ENCODE results near the gene MRPL52. TPM values are rescaled to one million over a fixed set of nuclear protein-coding genes. Genes with fewer than 3 reads are reported as not detected.

Gene MRPL52
- total RNA-seq, 1 donor from 2014 or later, result 28.1 TPM

GRCh38 chr14:22821193-22822015 is 8.3 kb upstream of the MRPL52 start:
- Mint-ChIP-seq H3K36me3 (no peaks in the 10 kb centered on the region), H3K4me3 (peak overlapping the region; percentile 11), H3K9me3 (no peaks in the 10 kb centered on the region), H3K27me3 (ENCODE audit: insufficient read depth, low read depth) (peaks cover 13% of the 10 kb centered on the region), H3K27ac (no peak overlapping the region), H3K4me1 (peaks cover 48% of the 10 kb centered on the region)
- TF ChIP-seq EZH2 (IDR thresholded peaks at IDR 0.05), result peak; percentile 56
- TF ChIP-seq EZH2phosphoT487 (IDR thresholded peaks at IDR 0.05), result peak; percentile 6
- TF ChIP-seq, protein P1, sequence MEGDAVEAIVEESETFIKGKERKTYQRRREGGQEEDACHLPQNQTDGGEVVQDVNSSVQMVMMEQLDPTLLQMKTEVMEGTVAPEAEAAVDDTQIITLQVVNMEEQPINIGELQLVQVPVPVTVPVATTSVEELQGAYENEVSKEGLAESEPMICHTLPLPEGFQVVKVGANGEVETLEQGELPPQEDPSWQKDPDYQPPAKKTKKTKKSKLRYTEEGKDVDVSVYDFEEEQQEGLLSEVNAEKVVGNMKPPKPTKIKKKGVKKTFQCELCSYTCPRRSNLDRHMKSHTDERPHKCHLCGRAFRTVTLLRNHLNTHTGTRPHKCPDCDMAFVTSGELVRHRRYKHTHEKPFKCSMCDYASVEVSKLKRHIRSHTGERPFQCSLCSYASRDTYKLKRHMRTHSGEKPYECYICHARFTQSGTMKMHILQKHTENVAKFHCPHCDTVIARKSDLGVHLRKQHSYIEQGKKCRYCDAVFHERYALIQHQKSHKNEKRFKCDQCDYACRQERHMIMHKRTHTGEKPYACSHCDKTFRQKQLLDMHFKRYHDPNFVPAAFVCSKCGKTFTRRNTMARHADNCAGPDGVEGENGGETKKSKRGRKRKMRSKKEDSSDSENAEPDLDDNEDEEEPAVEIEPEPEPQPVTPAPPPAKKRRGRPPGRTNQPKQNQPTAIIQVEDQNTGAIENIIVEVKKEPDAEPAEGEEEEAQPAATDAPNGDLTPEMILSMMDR (IDR thresholded peaks at IDR 0.05), result no peak
- H3K79me2 ChIP-seq (ENCODE audit: low read depth), result no peaks in the 10 kb centered on the region
- no peaks in the 10 kb centered on the region for H4K20me1 ChIP-seq (ENCODE audit: low read depth)
- H3F3A ChIP-seq (ENCODE audit: low read depth), result peaks cover 51% of the 10 kb centered on the region
- no peak overlapping the region for H3K9ac ChIP-seq
- no peak for DNase-seq (ENCODE audit: low spot score)
- H3K9me3 ChIP-seq (ENCODE audit: low read depth), result no peaks in the 10 kb centered on the region
- peak overlapping the region; percentile 57 for H3K4me3 ChIP-seq
- peaks cover 52% of the 10 kb centered on the region for H3K27me3 ChIP-seq
- no peaks in the 10 kb centered on the region for H3K36me3 ChIP-seq
- peak overlapping the region; percentile 86 for H3K4me2 ChIP-seq
- H3K27ac ChIP-seq, result no peak overlapping the region
- no peak overlapping the region for H2AFZ ChIP-seq (replicated peaks)
- H3K4me1 ChIP-seq, result peaks cover 6% of the 10 kb centered on the region

DNA sequence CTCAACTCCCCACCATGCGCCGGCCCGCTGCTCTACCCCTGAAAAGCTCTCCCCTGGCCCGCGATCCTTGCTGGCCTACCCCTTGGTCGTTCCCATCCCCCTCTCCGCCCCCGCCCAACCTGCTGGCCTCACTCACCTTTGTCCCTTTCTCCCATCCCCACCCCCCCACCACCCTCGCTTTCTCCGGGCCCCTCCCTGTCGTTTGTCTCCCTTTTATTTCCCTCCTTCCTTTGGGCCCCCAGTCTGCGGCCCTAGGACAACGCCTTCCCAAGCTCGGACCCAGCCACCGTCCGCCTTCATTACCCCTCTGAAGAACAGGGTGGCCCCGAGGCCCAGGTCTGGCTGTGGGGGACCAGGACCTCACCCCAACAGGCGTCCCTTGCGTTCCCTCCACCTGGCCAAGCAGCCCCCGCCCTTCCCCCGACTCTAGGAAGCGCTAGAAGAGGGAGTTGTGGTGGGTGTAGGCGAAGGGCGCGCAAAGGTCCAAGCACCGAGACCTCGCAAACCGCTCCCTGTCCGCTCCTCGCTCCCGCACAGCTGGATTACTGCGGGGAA is 7.6 kb upstream of the MRPL52 start:
- no peak overlapping the region for H3K27ac ChIP-seq
- H3K36me3 ChIP-seq, result no peaks in the 10 kb centered on the region
- Mint-ChIP-seq H3K27ac (no peak overlapping the region), H3K4me1 (peaks cover 48% of the 10 kb centered on the region), H3K9me3 (no peaks in the 10 kb centered on the region), H3K27me3 (ENCODE audit: insufficient read depth, low read depth) (peaks cover 13% of the 10 kb centered on the region), H3K4me3 (no peak overlapping the region), H3K36me3 (no peaks in the 10 kb centered on the region)
- no peaks in the 10 kb centered on the region for H3K79me2 ChIP-seq (ENCODE audit: low read depth)
- H2AFZ ChIP-seq (replicated peaks), result peak overlapping the region; percentile 86
- peaks cover 6% of the 10 kb centered on the region for H3K4me1 ChIP-seq
- peak overlapping the region; percentile 57 for H3K4me3 ChIP-seq
- no peak overlapping the region for H3K9ac ChIP-seq
- H3K9me3 ChIP-seq (ENCODE audit: low read depth), result no peaks in the 10 kb centered on the region
- H3K27me3 ChIP-seq, result peaks cover 52% of the 10 kb centered on the region
- peak overlapping the region; percentile 86 for H3K4me2 ChIP-seq
- no peak for TF ChIP-seq EZH2 (IDR thresholded peaks at IDR 0.05)
- peak; percentile 39 for TF ChIP-seq EZH2phosphoT487 (IDR thresholded peaks at IDR 0.05)
- TF ChIP-seq, protein P1 (IDR thresholded peaks at IDR 0.05), result no peak
- no peaks in the 10 kb centered on the region for H4K20me1 ChIP-seq (ENCODE audit: low read depth)
- H3F3A ChIP-seq (ENCODE audit: low read depth), result peaks cover 51% of the 10 kb centered on the region
- DNase-seq (ENCODE audit: low spot score), result peak; percentile 47

DNA sequence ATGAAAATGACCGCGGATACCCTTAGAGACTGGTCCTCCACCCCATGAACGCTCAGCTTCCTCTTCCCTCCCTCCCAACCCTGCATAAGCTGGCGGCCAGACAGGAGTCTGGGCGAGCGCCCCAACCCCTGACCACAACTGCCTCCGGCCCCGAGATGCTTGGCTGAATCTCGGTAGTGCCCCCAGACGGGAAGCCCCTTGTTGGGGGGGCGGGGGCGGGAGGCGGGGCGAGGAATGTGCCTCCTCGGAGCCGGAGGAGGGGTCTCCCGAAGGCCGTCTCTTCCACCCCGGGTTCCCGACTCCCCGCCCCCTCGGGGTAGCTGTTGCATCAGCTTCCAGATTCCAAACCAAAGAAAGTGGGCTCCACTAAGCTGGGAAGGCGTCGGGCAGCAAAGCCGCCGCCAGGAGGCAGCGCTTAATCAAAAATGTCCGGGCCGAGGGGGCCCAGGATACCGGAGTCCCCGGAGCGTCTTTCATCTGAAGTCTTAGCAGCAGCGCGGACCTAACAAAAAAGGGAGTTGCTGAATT is 7.1 kb upstream of the MRPL52 start:
- TF ChIP-seq, protein P1 (IDR thresholded peaks at IDR 0.05), result peak; percentile 93
- TF ChIP-seq EZH2 (IDR thresholded peaks at IDR 0.05) (no peak), EZH2phosphoT487 (IDR thresholded peaks at IDR 0.05) (no peak)
- Histone ChIP-seq H3K36me3 (no peaks in the 10 kb centered on the region), H3K27me3 (peaks cover 52% of the 10 kb centered on the region), H3K79me2 (ENCODE audit: low read depth) (no peaks in the 10 kb centered on the region), H3K9ac (no peak overlapping the region), H4K20me1 (ENCODE audit: low read depth) (no peaks in the 10 kb centered on the region), H3K4me1 (peaks cover 6% of the 10 kb centered on the region), H2AFZ (replicated peaks) (peak overlapping the region; percentile 86), H3K9me3 (ENCODE audit: low read depth) (no peaks in the 10 kb centered on the region), H3F3A (ENCODE audit: low read depth) (peaks cover 47% of the 10 kb centered on the region), H3K27ac (no peak overlapping the region), H3K4me3 (peak overlapping the region; percentile 57), H3K4me2 (peak overlapping the region; percentile 86)
- Mint-ChIP-seq H3K27ac (no peak overlapping the region), H3K4me3 (peak overlapping the region; percentile 79), H3K27me3 (ENCODE audit: insufficient read depth, low read depth) (peaks cover 15% of the 10 kb centered on the region), H3K4me1 (peaks cover 46% of the 10 kb centered on the region), H3K36me3 (no peaks in the 10 kb centered on the region), H3K9me3 (no peaks in the 10 kb centered on the region)
- peak; percentile 96 for DNase-seq (ENCODE audit: low spot score)
